ENCODE data around the gene CGA. TPM values are rescaled to one million over a fixed set of nuclear protein-coding genes. Genes with fewer than 3 reads are reported as not detected.
A peak's percentile ranks its signal among the peaks of the same experiment; 100 is the strongest.
"Not testable (repeated sequence)": the region's sequence is repeated elsewhere in the genome, so short reads cannot be mapped to it uniquely, and the experiment has no call there.

The CGA gene
- not detected in 2 replicates for total RNA-seq (ENCODE audit: low replicate concordance)

DNA sequence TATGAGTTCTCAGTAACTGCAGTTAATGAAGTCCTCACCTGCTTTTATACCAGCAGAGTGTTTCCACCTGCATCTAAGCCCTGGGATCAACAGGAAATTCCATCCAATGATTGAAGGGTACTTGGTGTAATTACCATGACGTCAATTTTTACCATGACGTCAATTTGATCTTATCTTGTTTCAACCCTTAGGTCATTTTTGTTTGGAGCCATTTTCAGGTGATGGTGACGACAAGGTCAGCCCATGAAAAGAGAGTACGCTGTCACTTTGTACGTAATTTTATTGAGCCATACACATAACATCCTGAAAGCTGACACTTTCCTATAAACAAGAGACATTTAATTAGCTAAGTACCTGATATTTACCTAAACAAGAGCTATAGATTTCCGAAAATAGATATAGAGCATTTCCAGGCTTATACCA lies at the start of gene CGA:
Gene CGA, minus strand, starts transcription at position 20 of the 423 bp plus-strand sequence. CDS start 6,906 bp downstream, outside the sequence.
- DNase-seq (ENCODE audit: low read depth): no peak
- no peak within 1 kb of the TSS for H3K4me3 ChIP-seq (ENCODE audit: low read depth, low read length)
- TF ChIP-seq, protein P1, sequence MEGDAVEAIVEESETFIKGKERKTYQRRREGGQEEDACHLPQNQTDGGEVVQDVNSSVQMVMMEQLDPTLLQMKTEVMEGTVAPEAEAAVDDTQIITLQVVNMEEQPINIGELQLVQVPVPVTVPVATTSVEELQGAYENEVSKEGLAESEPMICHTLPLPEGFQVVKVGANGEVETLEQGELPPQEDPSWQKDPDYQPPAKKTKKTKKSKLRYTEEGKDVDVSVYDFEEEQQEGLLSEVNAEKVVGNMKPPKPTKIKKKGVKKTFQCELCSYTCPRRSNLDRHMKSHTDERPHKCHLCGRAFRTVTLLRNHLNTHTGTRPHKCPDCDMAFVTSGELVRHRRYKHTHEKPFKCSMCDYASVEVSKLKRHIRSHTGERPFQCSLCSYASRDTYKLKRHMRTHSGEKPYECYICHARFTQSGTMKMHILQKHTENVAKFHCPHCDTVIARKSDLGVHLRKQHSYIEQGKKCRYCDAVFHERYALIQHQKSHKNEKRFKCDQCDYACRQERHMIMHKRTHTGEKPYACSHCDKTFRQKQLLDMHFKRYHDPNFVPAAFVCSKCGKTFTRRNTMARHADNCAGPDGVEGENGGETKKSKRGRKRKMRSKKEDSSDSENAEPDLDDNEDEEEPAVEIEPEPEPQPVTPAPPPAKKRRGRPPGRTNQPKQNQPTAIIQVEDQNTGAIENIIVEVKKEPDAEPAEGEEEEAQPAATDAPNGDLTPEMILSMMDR (IDR thresholded peaks at IDR 0.05; ENCODE audit: insufficient read depth, low read length): no peak

DNA sequence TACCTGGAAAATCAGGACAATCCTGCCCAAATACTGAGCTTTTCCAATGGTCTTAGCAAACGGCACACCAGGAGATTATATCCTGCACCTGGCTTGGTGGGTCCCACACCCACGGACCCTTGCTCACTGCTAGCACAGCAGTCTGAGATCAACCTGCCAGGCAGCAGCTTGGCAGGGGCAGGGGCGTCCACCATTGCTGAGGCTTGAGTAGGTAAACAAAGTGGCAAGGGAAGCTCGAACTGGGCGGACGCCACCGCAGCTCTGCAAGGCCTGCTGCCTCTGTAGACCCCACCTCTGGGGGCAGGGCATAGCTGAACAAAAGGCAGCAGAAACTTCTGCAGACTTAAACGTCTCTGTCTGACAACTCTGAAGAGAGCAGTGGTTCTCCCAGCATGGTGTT lies 45.0 kb upstream of the CGA start:
- DNase-seq (ENCODE audit: low read depth); H3K4me3 ChIP-seq (ENCODE audit: low read depth, low read length): not testable (repeated sequence)

DNA sequence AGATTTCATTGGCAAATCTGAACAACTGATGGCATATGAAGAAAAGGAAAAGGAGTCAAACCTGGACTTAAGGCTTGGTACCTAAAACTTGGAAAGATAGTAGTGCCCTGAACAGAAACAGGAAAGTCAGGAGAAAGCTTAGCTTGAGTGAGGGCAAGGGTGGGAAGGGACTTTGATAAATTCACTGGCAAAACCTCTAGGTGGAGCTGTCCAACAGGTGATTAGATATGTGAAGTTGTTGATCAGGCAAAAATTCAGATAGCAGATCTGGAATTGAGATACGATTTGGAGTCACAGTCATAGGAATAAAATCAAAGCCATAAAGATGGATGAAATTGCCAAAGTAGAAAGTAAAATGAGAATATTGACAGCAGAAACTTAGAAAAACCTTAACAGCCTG lies 44.3 kb upstream of the CGA start:
- peak; percentile 77 for DNase-seq (ENCODE audit: low read depth)
- H3K4me3 ChIP-seq (ENCODE audit: low read depth, low read length): no peak overlapping the region
- TF ChIP-seq, protein P1 (IDR thresholded peaks at IDR 0.05; ENCODE audit: insufficient read depth, low read length): peak; percentile 75

DNA sequence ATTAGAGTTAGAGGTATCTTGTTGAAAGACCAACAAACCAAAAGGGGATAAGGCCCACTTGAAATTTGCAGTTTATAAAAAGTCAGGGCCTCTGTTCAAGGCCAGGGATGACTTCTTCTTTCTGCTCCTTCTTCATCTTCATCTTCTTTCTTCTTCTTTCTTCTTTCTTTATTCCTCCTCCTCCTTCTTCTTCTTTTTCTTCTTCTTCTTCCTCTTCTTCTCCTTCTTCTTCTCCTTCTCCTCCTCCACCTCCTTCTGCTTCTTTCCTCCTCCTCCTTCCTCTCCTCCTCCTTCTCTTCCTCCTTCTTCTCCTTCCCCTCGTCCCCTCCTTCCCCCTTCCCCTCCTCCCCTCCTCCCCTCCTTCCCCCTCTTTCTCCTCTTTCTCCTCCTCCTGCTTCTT lies 42.1 kb upstream of the CGA start:
- TF ChIP-seq, protein P1 (IDR thresholded peaks at IDR 0.05; ENCODE audit: insufficient read depth, low read length): no peak
- no peak for DNase-seq (ENCODE audit: low read depth)
- H3K4me3 ChIP-seq (ENCODE audit: low read depth, low read length): no peak overlapping the region

DNA sequence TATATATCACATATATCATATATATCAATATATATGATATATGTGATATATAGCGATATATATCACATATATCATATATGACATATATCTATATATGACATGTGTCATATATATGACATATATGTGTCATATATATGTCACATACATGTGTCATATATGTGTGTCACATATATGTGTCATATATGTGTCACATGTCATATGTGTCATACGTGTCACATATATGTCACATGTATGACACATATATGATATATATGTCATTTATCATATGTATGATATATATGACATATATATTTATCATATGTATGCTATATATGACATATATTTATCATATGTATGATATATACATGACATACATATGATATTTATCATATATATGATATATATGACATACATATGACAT lies 32.8 kb upstream of the CGA start:
- TF ChIP-seq, protein P1 (IDR thresholded peaks at IDR 0.05; ENCODE audit: insufficient read depth, low read length): no peak
- no peak for DNase-seq (ENCODE audit: low read depth)
- H3K4me3 ChIP-seq (ENCODE audit: low read depth, low read length): no peak overlapping the region

DNA sequence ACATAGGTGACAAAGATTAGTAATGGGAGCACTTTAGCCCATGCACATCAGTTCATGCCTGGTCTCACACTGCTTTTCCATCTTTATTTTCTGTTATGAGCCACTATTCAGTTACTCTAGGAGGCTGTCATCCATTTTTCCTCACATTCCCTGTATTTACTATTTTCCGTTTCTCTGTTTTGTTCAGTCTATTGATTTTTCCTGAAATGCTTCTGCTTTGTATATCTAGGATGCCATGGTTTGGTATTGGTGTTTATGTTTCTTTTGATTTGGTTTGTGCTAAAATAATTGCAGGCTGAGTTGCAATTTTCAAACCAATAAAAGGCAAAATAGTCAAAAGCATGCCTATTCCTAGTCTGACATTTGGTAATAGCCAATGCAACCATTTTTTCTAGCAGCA lies 31.6 kb upstream of the CGA start:
- TF ChIP-seq, protein P1 (IDR thresholded peaks at IDR 0.05; ENCODE audit: insufficient read depth, low read length): no peak
- H3K4me3 ChIP-seq (ENCODE audit: low read depth, low read length): no peak overlapping the region
- no peak for DNase-seq (ENCODE audit: low read depth)

DNA sequence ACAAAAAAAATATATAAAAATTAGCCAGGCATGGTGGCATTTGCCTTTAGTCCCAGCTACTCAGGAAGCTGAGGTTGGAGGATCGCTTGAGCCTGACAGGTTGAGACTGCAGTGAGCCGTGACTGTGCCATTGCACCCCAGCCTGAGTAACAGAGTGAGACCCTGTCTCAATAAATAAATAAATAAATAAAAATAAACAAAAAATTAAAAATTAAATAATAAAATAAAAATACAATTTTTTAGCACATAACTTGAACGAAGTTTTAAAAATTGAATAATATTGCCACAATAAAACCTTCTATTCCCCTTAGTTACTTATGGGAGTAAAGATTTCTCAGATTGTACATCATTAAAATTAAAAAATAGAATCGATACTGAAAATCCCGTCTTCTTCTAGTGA lies 29.2 kb upstream of the CGA start:
- no peak overlapping the region for H3K4me3 ChIP-seq (ENCODE audit: low read depth, low read length)
- DNase-seq (ENCODE audit: low read depth): no peak
- TF ChIP-seq, protein P1 (IDR thresholded peaks at IDR 0.05; ENCODE audit: insufficient read depth, low read length): no peak

Data from fibroblast of the aortic adventitia (primary cell).